GOT3 (cell line): ENCODE measurements around the gene TNNC1.

Experiments
- DNase-seq: peaks from one replicate; lab custom pipeline; 2025; ENCODE audit warnings: mixed read lengths; lab: John Stamatoyannopoulos, UW

The TNNC1 gene

DNA sequence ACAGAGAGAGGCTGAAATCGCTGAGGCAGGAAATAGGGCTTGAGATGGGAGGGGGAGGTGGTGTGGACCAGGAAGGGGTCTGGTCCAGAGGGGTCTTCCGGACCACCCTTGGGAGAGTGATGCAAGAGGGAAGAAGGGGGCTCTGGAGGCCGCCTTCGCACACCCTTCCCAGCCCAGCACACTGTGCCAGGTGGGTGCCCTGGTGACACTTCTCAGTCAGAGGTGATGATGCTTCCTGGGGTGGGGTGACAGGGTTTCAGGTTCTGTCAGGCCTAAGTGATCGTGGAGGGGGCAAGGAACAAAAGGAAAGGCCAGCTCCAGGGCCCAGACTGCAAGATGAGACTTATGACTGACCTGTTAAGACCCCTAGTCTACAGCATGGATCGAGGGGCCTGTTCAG, 21.6 kb downstream of the TNNC1 start:
- no peak for DNase-seq

DNA sequence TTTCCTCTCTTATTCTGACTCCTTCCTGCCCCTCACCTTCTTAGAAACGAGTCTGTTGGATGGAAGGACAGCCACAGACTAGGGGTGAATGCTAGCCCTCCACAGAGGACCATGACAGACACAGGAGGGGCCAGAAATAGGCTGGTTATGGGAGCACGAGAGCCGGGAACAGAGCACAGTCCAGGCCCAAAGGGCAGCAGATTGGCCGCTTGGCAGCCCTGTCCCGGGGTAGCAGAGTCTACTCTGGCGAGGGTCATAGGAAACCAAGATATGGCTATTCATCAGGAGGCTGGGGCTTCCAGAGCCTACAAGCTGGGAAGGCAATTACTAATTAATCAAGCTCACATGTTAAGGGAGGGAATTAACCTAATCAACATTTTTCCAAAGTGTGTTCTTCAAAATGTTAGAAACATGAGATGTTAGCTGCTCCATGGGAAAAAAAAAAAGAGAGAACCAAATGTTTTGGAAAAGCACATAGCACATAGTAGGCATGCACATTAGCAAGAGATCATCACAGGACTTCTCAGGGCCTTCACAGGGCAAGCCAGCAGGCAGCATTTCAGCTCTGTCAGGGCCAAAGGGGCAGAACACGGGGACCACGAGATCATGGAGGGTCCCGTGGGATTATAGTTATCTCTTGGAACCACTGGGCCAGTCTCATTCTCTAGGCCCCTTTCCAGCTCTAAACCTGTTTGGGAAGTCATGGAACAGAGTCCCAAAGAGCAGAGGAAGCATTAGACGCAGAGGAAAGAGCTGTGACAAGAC, 22.2 kb downstream of the TNNC1 start:
- DNase-seq: no peak

- DNase-seq: no peak
These were observed 23.4 kb downstream of the TNNC1 start for GRCh38 chr3:52430416-52430810.

- no peak for DNase-seq
These were observed 23.9 kb downstream of the TNNC1 start for GRCh38 chr3:52429779-52430415.

GRCh38 chr3:52429031-52429430, 24.8 kb downstream of the TNNC1 start:
- DNase-seq: no peak

- DNase-seq: no peak
These were observed 25.5 kb downstream of the TNNC1 start for GRCh38 chr3:52428151-52429005.

GRCh38 chr3:52423173-52423572, 30.7 kb downstream of the TNNC1 start:
- no peak for DNase-seq

DNA sequence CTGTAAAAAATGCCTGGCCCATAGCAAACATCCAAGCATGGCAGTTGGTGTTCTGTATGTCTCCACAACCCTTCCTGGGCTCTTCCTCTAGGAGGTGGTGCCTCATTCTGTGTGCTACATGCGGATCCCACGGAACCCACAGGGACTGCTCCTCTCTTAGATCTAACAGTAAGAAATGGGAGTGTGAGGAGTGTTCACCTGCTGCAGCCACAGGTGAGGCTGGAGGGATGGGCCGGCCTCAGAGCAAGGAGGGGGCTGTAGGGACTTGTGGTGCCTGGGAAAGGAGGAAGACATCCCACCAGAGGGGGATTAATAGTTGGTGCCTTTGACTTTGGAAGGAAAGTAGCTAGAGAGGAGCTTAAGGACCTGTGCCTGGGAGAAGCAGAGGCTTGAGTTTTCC, 31.2 kb downstream of the TNNC1 start:
- no peak for DNase-seq

DNA sequence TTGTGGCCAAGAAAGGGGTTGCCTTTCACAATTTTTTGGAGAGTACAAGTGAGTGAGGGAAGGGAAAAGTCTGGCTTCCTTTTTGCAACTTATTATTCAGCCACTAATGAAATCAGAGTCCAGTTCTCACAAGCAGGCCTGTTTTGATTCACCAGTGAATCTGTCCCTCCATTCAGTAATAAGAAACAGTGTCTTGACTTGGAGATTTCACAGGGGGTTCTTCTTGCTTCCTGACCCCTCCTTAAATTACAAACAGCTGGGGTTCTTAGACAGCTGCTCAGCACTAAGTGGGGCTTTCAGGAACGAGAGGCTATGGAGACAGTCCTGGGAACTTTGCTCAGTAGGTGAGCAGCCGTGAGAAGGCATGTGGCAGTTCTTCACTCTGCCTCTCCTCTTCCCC, 33.5 kb downstream of the TNNC1 start:
- no peak for DNase-seq

GRCh38 chr3:52415800-52416199, 38.0 kb downstream of the TNNC1 start:
- no peak for DNase-seq

- no peak for DNase-seq
These were observed 45.4 kb downstream of the TNNC1 start for GRCh38 chr3:52408466-52408865.

GRCh38 chr3:52407779-52408178, 46.1 kb downstream of the TNNC1 start:
- no peak for DNase-seq

DNA sequence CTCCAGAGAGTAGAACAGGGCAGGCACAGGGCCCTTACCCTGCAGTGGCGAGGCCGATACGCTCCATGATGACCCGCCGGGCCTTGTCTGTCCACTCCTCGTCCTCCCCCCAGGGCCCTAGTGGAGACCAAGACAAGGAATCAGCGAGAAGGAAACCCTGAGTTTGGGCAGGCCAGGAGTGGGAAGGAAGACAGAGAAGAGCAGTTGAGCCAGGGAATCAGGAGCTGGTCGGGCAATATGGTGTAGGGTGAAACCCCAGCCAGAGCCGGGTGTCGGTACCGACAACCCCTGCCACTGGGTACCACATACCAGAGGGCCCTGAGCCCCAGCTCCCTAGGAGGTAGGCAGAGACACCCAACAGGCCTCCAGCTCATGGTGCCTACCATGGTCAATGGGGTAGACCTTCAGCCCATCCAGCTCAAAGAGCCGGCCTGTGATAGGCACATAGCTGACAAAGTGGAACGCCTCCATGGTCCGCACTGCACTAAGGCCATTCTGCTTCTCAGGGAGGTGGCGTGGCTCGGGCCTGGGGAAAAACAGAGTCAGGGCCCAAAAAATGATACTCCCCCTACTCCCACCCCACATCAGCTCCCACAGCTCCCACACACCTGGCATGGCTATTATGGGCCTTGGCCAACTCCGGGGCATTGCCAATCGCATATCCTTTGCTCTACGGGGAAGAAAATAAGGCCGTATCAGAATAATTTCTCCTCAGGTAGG, 46.9 kb downstream of the TNNC1 start:
- no peak for DNase-seq

- no peak for DNase-seq
These were observed 47.6 kb downstream of the TNNC1 start for GRCh38 chr3:52406231-52406661.

- DNase-seq: no peak
These were observed 48.2 kb downstream of the TNNC1 start for GRCh38 chr3:52405601-52406110.

DNA sequence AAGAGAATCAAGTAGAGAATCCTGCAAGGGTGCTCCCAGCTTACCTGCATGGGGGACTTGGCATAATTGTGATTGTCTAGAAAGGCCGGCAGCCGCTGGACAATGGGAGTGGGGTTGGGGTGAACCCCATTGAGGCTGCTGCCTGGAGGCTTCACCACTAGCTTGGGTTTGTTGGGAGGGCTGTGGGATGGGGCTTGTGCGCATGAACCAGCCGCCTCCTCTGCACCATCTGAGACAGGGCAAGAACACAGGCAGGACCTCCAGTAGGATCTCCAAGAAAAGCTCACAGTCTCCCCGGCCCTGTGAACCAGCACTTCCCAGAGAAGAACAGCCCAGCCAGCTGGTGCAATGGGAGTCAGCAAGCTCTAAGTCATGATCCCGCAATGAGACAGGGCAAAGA, 48.8 kb downstream of the TNNC1 start:
- no peak for DNase-seq

DNA sequence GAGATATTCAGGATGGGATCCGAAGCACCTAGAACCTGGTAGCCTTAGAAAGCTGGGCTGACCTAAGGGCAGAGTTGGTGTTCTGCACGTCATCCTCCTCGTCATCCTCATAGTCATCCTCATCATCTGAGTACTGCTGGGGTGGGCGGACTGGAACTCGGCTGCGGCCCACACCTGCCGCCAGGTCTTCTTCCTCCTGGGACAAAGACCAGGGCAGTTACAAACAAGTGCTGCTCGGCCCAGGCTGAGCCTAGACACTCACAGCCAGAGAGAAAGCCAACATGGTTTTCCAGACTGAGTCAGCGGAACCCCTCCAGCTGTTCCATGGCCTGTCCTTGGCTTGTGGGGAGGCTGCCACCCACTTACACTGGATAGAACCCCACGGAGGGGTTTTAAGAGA, 49.5 kb downstream of the TNNC1 start:
- no peak for DNase-seq

DNA sequence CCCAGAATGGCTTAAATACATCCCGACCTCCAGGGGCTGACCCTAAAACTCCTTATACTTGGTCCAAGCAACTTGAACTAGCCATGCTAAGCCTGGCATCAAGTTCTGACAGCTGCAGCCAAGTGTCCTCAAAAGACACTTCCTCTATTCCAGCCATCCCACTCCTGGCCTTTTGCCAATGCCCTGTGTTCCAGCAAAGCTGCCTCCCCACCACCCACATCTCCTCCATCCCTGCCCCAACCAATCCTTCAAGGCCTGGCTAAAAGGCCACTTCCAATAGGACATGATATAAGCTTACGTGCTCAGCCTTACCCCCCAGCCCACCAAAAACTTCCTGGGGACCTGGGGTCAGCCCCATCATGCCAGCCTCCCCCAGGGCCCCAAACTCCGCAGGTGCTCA, 49.9 kb downstream of the TNNC1 start:
- no peak for DNase-seq

GRCh38 chr3:52403271-52403841, 50.5 kb downstream of the TNNC1 start:
- DNase-seq: no peak

DNA sequence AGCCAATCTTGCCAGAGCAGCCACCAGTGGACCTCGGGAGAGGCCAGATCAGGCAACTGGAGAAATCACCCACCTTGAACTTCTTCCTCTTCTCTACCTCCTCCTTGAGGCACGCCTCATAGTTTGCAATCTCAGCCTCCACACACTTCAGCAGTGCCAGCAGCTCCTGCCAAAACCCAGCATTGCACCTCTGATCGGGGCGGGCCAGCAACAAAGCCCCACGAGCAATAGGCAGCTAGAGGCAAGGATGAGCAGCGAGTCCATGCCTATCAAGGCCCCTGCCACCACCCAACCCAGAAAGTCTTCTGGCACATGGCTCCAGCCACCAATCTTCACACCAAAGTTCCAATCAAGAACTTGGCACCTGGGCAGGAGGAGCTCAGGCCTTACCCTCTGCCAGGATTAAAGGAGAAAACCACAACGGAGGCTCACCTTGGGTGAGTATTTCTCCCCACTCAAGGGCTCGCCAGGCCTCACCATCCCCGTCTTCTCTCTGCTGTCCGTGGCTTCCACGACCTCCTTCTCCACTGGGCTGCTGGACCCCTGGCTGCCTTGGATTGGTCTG, 51.1 kb downstream of the TNNC1 start:
- DNase-seq: no peak

GRCh38 chr3:52402101-52402521, 51.7 kb downstream of the TNNC1 start:
- no peak for DNase-seq
